ENCODE measurements around the gene PNMA8C.

PNMA8C gene

GRCh38 chr19:46411925-46412649 is 16.6 kb downstream of the PNMA8C start:
- no peak for DNase-seq (ENCODE audit: low read depth)
- no peak for TF ChIP-seq CTCF (IDR thresholded peaks at IDR 0.05; ENCODE audit: low read length, missing control alignments)

GRCh38 chr19:46411088-46411924 is 17.4 kb downstream of the PNMA8C start:
- H3K4me3 ChIP-seq (replicated peaks; ENCODE audit: low read depth, low read length), result peak overlapping the region; percentile 69
- DNase-seq (ENCODE audit: low read depth), result no peak
- TF ChIP-seq CTCF (IDR thresholded peaks at IDR 0.05; ENCODE audit: low read length, missing control alignments), result no peak

More at GRCh38 chr19:46411925-46412649, 16.6 kb downstream of the PNMA8C start:
- H3K4me3 ChIP-seq (replicated peaks; ENCODE audit: low read depth, low read length), result peak overlapping the region; percentile 69

GRCh38 chr19:46410205-46411087 is 18.3 kb downstream of the PNMA8C start:
- DNase-seq (ENCODE audit: low read depth), result no peak
- H3K4me3 ChIP-seq (replicated peaks; ENCODE audit: low read depth, low read length), result peak overlapping the region; percentile 69
- no peak for TF ChIP-seq CTCF (IDR thresholded peaks at IDR 0.05; ENCODE audit: low read length, missing control alignments)

GRCh38 chr19:46409191-46409590 is 19.5 kb downstream of the PNMA8C start:
- no peak for TF ChIP-seq CTCF (IDR thresholded peaks at IDR 0.05; ENCODE audit: low read length, missing control alignments)
- no peak for DNase-seq (ENCODE audit: low read depth)
- H3K4me3 ChIP-seq (replicated peaks; ENCODE audit: low read depth, low read length), result no peak overlapping the region

DNA sequence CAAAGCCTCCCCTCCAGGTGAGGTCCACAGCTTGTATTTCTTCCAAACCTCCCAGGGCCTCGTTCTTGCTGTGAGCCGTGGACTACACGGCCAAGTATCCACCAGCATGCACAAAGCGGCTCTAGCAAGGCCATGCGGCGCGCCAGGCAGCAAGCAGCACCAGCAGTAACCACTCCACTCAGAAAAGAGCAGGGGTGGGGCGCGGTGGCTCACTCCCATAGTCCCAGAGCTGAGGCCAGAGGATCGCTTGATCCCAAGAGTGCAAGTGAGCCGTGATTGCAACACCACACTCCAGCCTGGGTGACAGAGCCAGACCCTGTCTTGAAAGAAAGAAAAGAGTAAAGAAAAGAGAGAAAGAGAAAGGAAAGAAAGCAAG is 20.1 kb downstream of the PNMA8C start:
- TF ChIP-seq CTCF (IDR thresholded peaks at IDR 0.05; ENCODE audit: low read length, missing control alignments), result no peak
- no peak overlapping the region for H3K4me3 ChIP-seq (replicated peaks; ENCODE audit: low read depth, low read length)
- DNase-seq (ENCODE audit: low read depth), result peak; percentile 62

- no peak overlapping the region for H3K4me3 ChIP-seq (replicated peaks; ENCODE audit: low read depth, low read length)
- TF ChIP-seq CTCF (IDR thresholded peaks at IDR 0.05; ENCODE audit: low read length, missing control alignments), result no peak
- DNase-seq (ENCODE audit: low read depth), result no peak
Observed at GRCh38 chr19:46407856-46408663, 20.7 kb downstream of the PNMA8C start.
